SK-N-MC (cell line): ENCODE data around the gene DROSHA.

Experiments used
- EZH2 ChIP-seq: fragments of 200-600 bp; sonication (generic); IDR thresholded peaks from one replicate; pipeline ENCODE4 v1.6.1; 2017; ENCODE audit warnings: antibody characterized with exemption
- POLR2AphosphoS5 ChIP-seq: IDR thresholded peaks from 2 replicates; pipeline ENCODE4 v1.6.1; 2012; ENCODE audit warnings: mild to moderate bottlenecking, low read depth, low read length, borderline replicate concordance

DNA sequence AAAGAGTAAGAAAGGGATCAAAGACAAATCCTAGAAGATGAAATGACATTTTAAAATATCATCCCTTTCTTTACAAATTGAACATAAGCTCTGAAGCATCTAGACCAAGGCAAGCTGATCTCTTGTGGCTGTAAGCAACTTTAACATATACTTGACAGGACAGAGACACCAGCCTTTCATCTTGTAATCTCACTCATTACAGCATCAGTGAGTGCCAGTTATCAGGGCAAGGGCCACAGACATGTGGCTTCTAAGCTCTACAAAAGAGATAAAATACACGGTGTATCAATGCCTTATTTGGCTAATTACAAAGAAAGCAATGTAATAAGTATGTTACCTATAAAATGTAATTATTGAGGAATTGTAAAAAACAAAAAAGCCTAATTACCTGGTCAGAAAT is 95.0 kb downstream of the DROSHA start:
- TF ChIP-seq EZH2 (no peak), POLR2AphosphoS5 (no peak)
